Vagina (tissue), 2 donors: ENCODE results near the gene BSN. TPM values are rescaled to one million over a fixed set of nuclear protein-coding genes. Genes with fewer than 3 reads are reported as not detected.

Experiments used
- DNase-seq, 2 donors: peaks; one replicate each; pipeline ENCODE4 v3.0.0-alpha.2; 2017; ENCODE audit errors: extremely low spot score in 2 of 2
- H3K27ac ChIP-seq: fragments of 200-600 bp; sonication (generic); one replicate; pipeline ENCODE4 v1.5.1; 2019
- H3K27me3 ChIP-seq: fragments of 200-600 bp; sonication (generic); one replicate; pipeline ENCODE4 v1.5.1; 2019
- H3K36me3 ChIP-seq, 2 donors: fragments of 200-600 bp; sonication (generic); one replicate each; pipeline ENCODE4 v1.5.1; 2017 to 2019
- H3K4me1 ChIP-seq: fragments of 200-600 bp; sonication (generic); one replicate; pipeline ENCODE4 v1.5.1; 2019
- H3K4me3 ChIP-seq, 2 donors: fragments of 200-600 bp; sonication (generic); 1 replicate in 1 of 2; 2 replicates in 1 of 2; pipeline ENCODE4 v1.5.1; 2016 to 2019
- H3K9me3 ChIP-seq: fragments of 200-600 bp; sonication (generic); one replicate; pipeline ENCODE4 v1.5.1; 2019
- POLR2A ChIP-seq, 2 donors: fragments of 450-650 bp; IDR thresholded peaks; one replicate each; pipeline ENCODE4 v1.6.1; 2017; ENCODE audit warnings: antibody characterized with exemption in 2 of 2, mild to moderate bottlenecking in 2 of 2, moderate library complexity in 2 of 2
- POLR2AphosphoS5 ChIP-seq, 2 donors: sonication (generic); formaldehyde crosslinking; IDR thresholded peaks; one replicate each; pipeline ENCODE4 v1.9.0; 2017; ENCODE audit warnings: antibody characterized with exemption in 2 of 2, mild to moderate bottlenecking in 2 of 2, low read depth in 1 of 2; ENCODE audit not compliant: insufficient read depth in 1 of 2
- intact Hi-C: fragments of 100-400 bp; cut with DNase I; formaldehyde crosslinking; loops from one replicate; pipeline ENCODE4 v1.15.1; 2023
- total RNA-seq: library from RNA; depleted of rRNA; stranded (reverse); fragments of >200 nt; gene quantifications from one replicate; pipeline ENCODE4 v1.2.3, GENCODE V29; 2016
- TF ChIP-seq, protein P1 (sequence below), 3 experiments: fragments of 450-650 bp in 2 of 3; fragments of 200-600 bp in 1 of 3; sonication (generic) in 1 of 3; IDR thresholded peaks; one replicate each; pipeline ENCODE4 v1.5.1; 2017 to 2019; ENCODE audit warnings: antibody characterized with exemption in 3 of 3, mild to moderate bottlenecking in 2 of 3, moderate library complexity in 2 of 3

BSN gene
- total RNA-seq, 1 donor from 2014 or later, result 0.74 TPM

DNA sequence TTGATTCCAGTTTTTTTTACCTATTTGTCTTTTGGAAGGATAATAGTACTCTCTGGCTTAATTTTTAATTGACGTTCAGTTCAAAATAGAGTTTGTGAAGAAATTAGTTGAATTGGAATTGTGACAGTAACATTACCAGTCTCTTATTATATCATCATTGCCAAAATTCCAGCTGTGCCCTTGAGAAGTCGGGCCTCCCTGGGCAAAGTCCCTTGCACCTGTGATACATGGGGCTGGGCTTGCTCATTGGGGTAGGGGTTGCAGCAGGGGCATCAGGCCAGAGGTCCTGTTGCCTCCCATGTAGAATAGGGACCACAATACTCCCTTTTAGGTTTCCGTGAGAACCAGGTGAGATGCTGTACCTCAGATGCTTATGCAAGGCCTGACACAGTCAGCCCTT is 92.0 kb downstream of the BSN start:
- H3K27me3 ChIP-seq, result no peaks in the 10 kb centered on the region
- no peak overlapping the region for H3K27ac ChIP-seq
- H3K36me3 ChIP-seq, result no peaks in the 10 kb centered on the region
- no peak for DNase-seq
- no peak overlapping the region for H3K4me3 ChIP-seq
- intact Hi-C loops, result no loop called here
- H3K9me3 ChIP-seq, result no peaks in the 10 kb centered on the region
- H3K4me1 ChIP-seq, result no peaks in the 10 kb centered on the region
- TF ChIP-seq, protein P1, sequence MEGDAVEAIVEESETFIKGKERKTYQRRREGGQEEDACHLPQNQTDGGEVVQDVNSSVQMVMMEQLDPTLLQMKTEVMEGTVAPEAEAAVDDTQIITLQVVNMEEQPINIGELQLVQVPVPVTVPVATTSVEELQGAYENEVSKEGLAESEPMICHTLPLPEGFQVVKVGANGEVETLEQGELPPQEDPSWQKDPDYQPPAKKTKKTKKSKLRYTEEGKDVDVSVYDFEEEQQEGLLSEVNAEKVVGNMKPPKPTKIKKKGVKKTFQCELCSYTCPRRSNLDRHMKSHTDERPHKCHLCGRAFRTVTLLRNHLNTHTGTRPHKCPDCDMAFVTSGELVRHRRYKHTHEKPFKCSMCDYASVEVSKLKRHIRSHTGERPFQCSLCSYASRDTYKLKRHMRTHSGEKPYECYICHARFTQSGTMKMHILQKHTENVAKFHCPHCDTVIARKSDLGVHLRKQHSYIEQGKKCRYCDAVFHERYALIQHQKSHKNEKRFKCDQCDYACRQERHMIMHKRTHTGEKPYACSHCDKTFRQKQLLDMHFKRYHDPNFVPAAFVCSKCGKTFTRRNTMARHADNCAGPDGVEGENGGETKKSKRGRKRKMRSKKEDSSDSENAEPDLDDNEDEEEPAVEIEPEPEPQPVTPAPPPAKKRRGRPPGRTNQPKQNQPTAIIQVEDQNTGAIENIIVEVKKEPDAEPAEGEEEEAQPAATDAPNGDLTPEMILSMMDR (IDR thresholded peaks at IDR 0.05), result no peak
- no peak for TF ChIP-seq POLR2AphosphoS5 (IDR thresholded peaks at IDR 0.05; ENCODE audit: insufficient read depth in 1 of 2, low read depth in 1 of 2)
- TF ChIP-seq POLR2A (IDR thresholded peaks at IDR 0.05), result no peak

- TF ChIP-seq POLR2AphosphoS5 (IDR thresholded peaks at IDR 0.05; ENCODE audit: insufficient read depth in 1 of 2, low read depth in 1 of 2) (no peak), POLR2A (IDR thresholded peaks at IDR 0.05) (no peak)
- TF ChIP-seq, protein P1 (IDR thresholded peaks at IDR 0.05), result no peak
- H3K4me1 ChIP-seq, result no peaks in the 10 kb centered on the region
- H3K27ac ChIP-seq, result no peak overlapping the region
- intact Hi-C loops, result no loop called here
- DNase-seq, result no peak
- H3K9me3 ChIP-seq, result no peaks in the 10 kb centered on the region
- H3K36me3 ChIP-seq, result no peaks in the 10 kb centered on the region
- H3K4me3 ChIP-seq, result no peak overlapping the region
- H3K27me3 ChIP-seq, result no peaks in the 10 kb centered on the region
Measured at GRCh38 chr3:49647741-49648140, 93.5 kb downstream of the BSN start.

- H3K4me1 ChIP-seq, result no peaks in the 10 kb centered on the region
- H3K4me3 ChIP-seq, result no peak overlapping the region
- TF ChIP-seq, protein P1 (IDR thresholded peaks at IDR 0.05), result no peak
- TF ChIP-seq POLR2AphosphoS5 (IDR thresholded peaks at IDR 0.05; ENCODE audit: insufficient read depth in 1 of 2, low read depth in 1 of 2) (no peak), POLR2A (IDR thresholded peaks at IDR 0.05) (no peak)
- intact Hi-C loops, result no loop called here
- no peaks in the 10 kb centered on the region for H3K9me3 ChIP-seq
- H3K27me3 ChIP-seq, result no peaks in the 10 kb centered on the region
- DNase-seq, result no peak
- H3K27ac ChIP-seq, result no peak overlapping the region
- no peaks in the 10 kb centered on the region for H3K36me3 ChIP-seq
Measured at GRCh38 chr3:49648354-49649019, 94.2 kb downstream of the BSN start.

GRCh38 chr3:49649576-49649975 is 95.3 kb downstream of the BSN start:
- TF ChIP-seq POLR2AphosphoS5 (IDR thresholded peaks at IDR 0.05; ENCODE audit: insufficient read depth in 1 of 2, low read depth in 1 of 2), result no peak
- TF ChIP-seq, protein P1 (IDR thresholded peaks at IDR 0.05), result no peak
- TF ChIP-seq POLR2A (IDR thresholded peaks at IDR 0.05), result no peak
- H3K36me3 ChIP-seq, result no peaks in the 10 kb centered on the region
- no peak overlapping the region for H3K4me3 ChIP-seq
- no peak overlapping the region for H3K27ac ChIP-seq
- DNase-seq, result no peak
- H3K4me1 ChIP-seq, result no peaks in the 10 kb centered on the region
- H3K27me3 ChIP-seq, result no peaks in the 10 kb centered on the region
- H3K9me3 ChIP-seq, result no peaks in the 10 kb centered on the region
- intact Hi-C loops, result no loop called here

DNA sequence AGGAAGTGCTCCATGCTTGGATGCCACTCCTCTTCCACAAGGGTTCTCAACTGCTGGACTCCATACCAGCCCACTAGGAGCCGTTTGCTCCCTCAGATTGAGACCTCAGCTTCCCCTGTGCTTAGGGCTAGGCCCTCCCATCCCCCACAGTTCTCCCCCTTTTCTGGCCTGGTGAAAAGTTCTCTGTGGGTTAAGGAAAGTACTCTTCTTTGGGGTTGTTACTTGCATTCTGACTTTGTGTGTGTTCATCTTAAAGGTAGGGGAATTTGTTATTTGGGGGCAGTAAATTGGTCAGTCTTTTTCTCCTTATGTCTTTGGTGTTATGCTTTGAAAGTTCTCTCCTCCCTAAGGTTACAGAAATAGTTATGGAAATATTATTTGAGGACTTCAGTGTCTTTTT is 95.9 kb downstream of the BSN start:
- Histone ChIP-seq H3K4me3 (no peak overlapping the region), H3K4me1 (no peaks in the 10 kb centered on the region), H3K27me3 (no peaks in the 10 kb centered on the region), H3K36me3 (no peaks in the 10 kb centered on the region), H3K9me3 (no peaks in the 10 kb centered on the region), H3K27ac (no peak overlapping the region)
- no peak for DNase-seq
- TF ChIP-seq POLR2AphosphoS5 (IDR thresholded peaks at IDR 0.05; ENCODE audit: insufficient read depth in 1 of 2, low read depth in 1 of 2), result no peak
- no peak for TF ChIP-seq POLR2A (IDR thresholded peaks at IDR 0.05)
- TF ChIP-seq, protein P1 (IDR thresholded peaks at IDR 0.05), result no peak
- intact Hi-C loops, result no loop called here
